Brain pericyte (primary cell): ENCODE data around the gene SLC35D2.
"Not testable (repeated sequence)": the region's sequence is repeated elsewhere in the genome, so short reads cannot be mapped to it uniquely, and the experiment has no call there.

Experiments
- DNase-seq: peaks from one replicate; pipeline ENCODE4 v3.0.0-alpha.2; 2012; ENCODE audit warnings: low read depth, low spot score

SLC35D2 gene

DNA sequence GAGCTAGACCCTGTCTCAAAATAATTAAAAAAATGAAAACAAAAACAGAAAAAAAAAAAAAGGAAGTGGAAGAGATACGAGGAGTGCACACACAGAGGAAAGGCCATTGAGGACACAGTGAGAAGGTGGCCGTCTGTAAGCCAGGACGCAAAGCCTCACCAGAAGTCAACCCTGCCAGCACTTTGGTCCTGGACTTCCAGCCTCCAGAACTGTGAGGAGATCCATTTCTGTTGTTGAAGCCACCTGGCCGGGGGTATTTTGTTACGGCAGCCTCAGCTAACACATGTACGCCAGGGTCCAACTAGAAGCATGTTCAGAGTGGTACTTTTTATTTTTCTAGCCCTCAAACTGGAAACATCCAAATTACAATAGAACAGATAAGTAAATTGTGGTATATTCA, 21.8 kb downstream of the SLC35D2 start:
- DNase-seq: no peak

DNA sequence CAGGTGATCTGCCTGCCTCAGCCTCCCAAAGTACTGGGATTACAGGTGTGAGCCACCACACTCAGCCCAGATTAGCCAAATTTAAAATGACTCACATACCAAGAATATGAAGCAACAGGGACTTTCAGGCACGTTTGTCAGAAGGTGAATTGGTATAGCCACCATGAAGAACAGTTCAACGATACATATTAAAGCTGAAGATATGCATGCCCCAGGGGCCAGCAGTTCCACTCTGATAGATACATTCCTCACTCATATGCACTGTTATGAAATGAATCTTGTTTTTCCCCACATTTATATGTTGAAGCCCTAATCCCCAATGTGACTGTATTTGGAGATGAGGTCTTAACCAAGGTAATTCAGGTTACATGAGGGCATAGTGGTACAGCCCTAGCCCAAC, 22.5 kb downstream of the SLC35D2 start:
- no peak for DNase-seq

DNA sequence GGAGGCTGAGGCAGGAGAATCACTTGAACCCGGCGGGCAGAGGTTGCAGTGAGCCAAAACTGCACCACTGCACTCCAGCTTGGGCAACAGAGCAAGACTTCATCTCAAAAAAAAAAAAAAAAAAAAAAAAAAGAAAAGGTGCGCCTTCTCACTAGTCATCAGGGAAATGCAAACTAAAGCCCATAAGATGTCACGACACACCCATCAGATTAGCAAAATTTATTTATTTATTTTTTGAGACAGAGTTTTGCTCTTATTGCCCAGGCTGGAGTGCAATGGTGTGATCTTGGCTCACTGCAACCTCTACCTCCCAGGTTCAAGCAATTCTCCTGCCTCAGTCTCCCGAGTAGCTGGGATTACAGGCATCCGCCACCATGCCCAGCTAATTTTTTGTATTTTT, 23.0 kb downstream of the SLC35D2 start:
- not testable (repeated sequence) for DNase-seq

- no peak for DNase-seq
Observed at GRCh38 chr9:96350866-96351265, 32.6 kb downstream of the SLC35D2 start.

DNA sequence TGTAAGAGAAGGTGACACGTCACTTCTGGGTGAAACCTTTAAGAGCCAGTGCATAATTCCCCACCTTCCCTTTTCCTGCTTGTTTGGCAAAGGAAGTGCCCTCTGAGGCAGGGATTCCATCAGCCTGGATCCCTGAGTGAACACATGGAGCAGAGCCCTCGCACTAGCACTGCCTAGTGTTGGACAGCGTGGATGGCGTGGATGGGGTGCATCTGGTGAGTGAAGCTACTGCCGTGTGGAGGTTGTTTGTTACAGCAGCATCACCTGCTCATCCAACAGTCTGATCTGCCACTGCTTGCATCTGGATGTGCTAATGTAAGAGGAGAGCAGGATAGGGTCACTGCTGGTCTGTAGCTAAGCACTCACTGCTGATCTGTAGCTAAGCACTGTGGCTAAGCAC, 35.2 kb downstream of the SLC35D2 start:
- DNase-seq: no peak

- no peak for DNase-seq
Observed at GRCh38 chr9:96345551-96345950, 38.0 kb downstream of the SLC35D2 start.

- peak; percentile 11 for DNase-seq
Observed at GRCh38 chr9:96344458-96345180, 38.9 kb downstream of the SLC35D2 start.

GRCh38 chr9:96343515-96344360, 39.8 kb downstream of the SLC35D2 start:
- DNase-seq: no peak

DNA sequence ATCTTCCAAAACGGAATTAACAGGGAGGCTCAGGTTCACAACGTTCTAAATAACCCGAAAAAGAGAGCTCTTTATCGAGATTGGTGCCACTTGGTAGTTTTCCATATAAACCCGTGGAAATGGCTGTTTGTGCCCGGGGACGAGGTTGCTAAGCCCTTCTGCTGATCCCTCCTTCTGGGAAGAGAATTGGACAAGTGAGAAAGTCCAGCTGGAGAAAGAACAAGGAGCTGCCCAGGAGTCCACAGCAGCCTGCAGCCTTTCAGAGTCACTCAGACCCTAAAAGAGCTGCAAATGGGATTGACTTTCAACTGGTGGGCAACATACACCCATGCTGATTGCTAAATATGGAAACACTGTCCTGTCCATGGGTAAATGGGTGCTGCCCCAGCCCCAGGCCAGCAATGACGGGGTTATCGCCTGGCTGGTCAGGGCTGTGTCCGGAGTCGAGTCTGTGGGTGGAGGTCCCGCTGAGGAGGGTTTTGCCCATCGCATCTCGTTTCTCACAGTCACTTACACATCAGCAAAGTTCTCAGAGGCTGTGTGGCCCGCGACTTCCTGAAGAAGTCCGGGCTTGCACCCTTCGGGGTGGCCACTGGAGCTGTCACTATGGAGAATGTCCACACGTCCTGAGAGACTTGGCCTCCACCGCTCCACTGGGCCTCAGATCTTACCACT, 40.8 kb downstream of the SLC35D2 start:
- DNase-seq: no peak

DNA sequence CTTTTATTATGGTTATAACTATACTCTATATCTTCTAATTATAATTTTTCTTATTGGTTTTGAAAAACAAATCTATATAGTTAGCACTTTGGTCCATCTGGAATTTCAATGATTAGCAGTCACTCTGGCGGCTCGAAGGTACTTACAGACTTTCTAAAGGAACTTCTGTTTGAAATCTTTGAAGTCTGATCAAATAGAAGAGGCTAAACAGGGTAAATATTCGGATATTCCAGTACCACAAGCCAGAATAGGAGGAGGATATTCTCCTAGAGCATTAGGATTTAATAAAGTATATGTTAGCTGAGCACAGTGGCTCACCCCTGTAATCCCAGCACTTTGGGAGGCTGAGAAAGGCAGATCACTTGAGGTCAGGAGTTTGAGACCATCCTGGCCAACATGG, 42.8 kb downstream of the SLC35D2 start:
- no peak for DNase-seq

DNA sequence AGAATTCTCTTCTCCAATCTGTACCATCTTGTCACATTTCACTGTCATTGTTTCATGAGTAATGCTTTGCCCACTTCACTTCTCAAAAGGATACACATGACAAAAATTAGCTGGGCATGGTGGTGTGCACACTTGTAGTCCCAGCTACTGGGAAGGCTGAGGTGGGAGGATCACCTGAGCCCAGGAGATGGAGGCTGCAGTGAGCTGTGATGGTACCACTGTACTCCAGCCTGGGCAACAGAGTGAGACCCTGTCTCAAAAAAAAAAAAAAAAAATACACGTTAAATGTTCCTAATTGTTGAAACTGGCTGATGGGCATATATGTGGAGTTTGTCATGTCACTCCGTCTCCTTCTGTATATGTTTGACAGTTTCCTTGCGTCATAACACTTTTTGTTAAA, 45.2 kb downstream of the SLC35D2 start:
- DNase-seq: no peak

- DNase-seq: no peak
Observed at GRCh38 chr9:96333958-96334357, 49.6 kb downstream of the SLC35D2 start.

DNA sequence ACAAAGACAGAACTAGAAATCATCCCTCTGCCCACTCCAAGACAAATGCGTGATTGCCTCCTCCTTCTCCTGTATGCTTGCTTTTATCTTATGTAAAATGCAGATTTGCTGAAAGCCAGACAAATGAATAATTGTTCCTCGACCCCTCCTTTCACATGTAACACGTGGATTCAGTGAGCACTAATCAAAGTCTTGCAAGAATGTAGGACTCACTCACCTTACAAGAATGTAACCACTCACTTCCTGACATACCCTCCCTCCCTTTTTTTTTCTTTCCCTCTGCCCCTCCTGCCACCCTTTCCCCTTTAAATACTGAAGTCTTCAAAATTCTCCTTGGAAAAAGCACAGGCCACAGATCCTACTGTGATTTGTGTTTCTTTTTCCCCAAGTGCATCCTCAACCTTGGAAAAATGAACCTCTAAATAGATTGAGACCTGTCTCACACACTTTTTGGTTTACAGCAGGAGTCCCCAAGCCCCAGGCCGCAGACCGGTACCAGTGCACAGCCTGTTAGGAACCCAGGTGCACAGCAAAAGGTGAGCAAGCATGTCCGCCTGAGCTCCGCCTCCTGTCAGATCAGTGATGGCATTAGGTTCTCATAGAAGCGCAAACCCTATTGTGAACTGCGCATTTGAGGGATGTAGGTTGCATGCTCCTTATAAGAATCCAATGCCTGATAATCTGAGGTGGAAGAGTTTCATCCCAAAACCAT, 52.1 kb downstream of the SLC35D2 start:
- DNase-seq: no peak

DNA sequence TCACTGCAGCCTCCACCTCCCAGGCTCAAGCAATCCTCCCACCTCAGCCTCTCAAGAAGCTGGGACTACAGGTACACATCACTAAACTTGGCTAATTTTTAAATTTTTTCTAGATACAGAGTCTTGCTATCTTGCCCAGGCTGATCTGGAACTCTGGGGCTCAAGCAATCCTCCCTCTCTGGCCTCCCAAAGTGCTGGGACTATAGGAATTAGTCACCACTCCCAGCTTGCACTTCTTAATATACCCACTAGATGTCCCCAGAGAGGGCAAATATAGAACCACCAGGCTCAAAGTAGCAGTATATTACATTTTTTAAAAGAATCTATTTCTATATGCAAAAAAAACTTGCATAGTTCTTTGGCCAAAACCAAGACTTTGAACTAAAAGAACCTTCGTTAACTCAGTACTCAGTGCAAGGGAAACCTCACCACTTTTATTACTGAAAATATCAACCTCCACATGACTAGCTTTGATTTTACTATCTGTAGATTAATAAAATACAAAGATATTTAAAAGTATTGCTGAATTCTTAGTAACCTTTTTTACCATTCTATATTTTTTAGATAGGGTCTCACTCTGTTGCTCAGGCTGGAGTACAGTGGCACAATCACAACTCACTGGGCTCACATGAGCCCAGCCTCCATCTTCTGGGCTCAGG, 55.7 kb downstream of the SLC35D2 start:
- DNase-seq: no peak

GRCh38 chr9:96323169-96323568, 60.3 kb downstream of the SLC35D2 start:
- DNase-seq: no peak

DNA sequence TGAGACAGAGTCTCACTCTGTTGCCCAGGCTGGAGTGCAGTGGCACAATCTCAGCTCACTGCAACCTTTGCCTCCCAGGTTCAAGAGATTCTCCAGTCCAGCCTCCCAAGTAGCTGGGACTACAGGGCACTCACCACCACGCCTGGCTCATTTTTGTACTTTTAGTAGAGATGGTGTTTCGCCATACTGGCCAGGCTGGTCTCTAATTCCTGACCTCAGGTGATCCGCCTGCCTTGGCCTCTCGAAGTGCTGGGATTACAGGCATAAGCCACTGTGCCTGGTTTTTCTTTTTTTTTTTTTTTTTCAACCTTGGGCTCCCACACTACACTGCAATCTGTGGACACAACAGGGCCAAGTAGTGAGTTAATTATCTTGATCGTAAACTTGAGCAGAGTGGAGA, 60.8 kb downstream of the SLC35D2 start:
- DNase-seq: not testable (repeated sequence)

DNA sequence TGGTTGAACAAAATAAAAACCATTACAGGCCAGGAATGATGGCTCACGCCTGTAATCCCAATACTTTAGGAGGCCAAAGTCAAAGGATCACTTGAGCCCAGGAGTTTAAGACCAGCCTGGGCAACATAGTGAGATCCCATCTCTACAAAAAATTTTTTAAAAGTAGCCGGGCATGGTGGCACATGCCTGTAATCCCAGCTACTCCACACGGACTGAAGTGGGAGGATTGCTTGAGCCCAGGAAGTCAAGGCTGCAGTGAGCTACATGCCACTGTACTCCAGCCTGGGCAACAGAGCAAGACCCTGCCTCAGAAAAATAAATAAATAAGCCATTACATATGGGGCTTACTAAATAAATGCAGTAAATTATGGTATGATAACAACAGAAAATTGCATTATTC, 61.3 kb downstream of the SLC35D2 start:
- DNase-seq: not testable (repeated sequence)

GRCh38 chr9:96321515-96321914, 62.0 kb downstream of the SLC35D2 start:
- DNase-seq: no peak

DNA sequence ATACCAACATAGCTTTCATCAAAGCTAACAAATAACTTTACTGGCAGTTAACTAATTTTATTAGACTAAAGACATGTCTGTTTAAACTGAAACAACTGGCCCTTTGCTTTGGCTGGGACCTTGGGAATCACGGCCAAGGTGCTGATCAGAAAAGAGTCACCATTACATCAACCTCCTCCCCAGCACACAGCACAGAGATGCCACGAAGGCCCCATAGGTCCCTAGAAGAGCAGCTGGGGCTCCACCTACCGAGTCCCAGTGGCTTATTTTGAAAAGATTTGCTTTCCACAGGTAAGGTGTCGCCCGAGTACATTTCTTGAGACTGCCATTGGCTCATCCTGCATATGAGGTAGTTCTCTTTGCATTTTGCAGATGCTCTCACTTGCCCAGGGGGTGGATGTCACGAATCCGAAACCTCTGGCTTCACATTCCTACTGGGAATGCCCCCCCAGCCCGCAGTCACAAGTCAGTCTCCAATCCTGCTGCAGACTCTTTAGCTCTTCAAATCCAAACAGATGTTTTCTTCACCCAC, 62.7 kb downstream of the SLC35D2 start:
- DNase-seq: no peak

- DNase-seq: no peak
Observed at GRCh38 chr9:96318921-96319565, 64.5 kb downstream of the SLC35D2 start.
